Gastroesophageal sphincter (tissue), 4 donors: ENCODE measurements around the gene ZNF280A. TPM values are rescaled to one million over a fixed set of nuclear protein-coding genes. Genes with fewer than 3 reads are reported as not detected.

Source experiments
- ATAC-seq: fragments of 150-250 bp; one replicate; pipeline ENCODE4 v1.9.1; 2016; ENCODE audit warnings: mild to moderate bottlenecking, moderate library complexity
- H3K27ac ChIP-seq, 4 donors: fragments of 200-600 bp; sonication (generic) in 3 of 4; 1 replicate in 3 of 4; 2 replicates in 1 of 4; pipeline ENCODE4 v1.5.1; 2016 to 2019
- H3K27me3 ChIP-seq: fragments of 200-600 bp; sonication (generic); one replicate; pipeline ENCODE4 v1.5.1; 2019
- H3K36me3 ChIP-seq, 2 donors: fragments of 200-600 bp; sonication (generic); one replicate each; pipeline ENCODE4 v1.5.1; 2019; ENCODE audit warnings: control low read depth in 1 of 2
- H3K4me1 ChIP-seq, 3 donors: fragments of 200-600 bp; sonication (generic); 1 replicate in 2 of 3; 2 replicates in 1 of 3; pipeline ENCODE4 v1.5.1; 2016 to 2019; ENCODE audit warnings: control low read depth in 2 of 3
- H3K4me3 ChIP-seq, 2 donors: fragments of 200-600 bp; sonication (generic); one replicate each; pipeline ENCODE4 v1.5.1; 2019; ENCODE audit warnings: mild to moderate bottlenecking in 1 of 2, moderate library complexity in 1 of 2
- H3K9me3 ChIP-seq, 3 donors: fragments of 200-600 bp; sonication (generic); one replicate each; pipeline ENCODE4 v1.5.1; 2017 to 2019; ENCODE audit warnings: control low read depth in 2 of 3
- EP300 ChIP-seq: sonication (generic); formaldehyde crosslinking; IDR thresholded peaks from one replicate; pipeline ENCODE4 v1.6.1; 2017; ENCODE audit warnings: antibody characterized with exemption, mild to moderate bottlenecking
- POLR2A ChIP-seq, 2 donors: fragments of 450-650 bp; IDR thresholded peaks; one replicate each; pipeline ENCODE4 v1.6.1; 2017; ENCODE audit warnings: antibody characterized with exemption in 2 of 2, mild to moderate bottlenecking in 2 of 2, moderate library complexity in 1 of 2
- POLR2AphosphoS5 ChIP-seq: sonication (generic); formaldehyde crosslinking; IDR thresholded peaks from one replicate; pipeline ENCODE4 v1.6.1; 2017; ENCODE audit warnings: antibody characterized with exemption
- WGBS, 2 donors: methylation state at CpG; one replicate each; pipeline ENCODE4 v1.1.5; 2018; ENCODE audit warnings: low coverage in 1 of 2; 5-methylcytosine and 5-hydroxymethylcytosine counted together
- total RNA-seq, 4 donors: library from RNA; depleted of rRNA; stranded (reverse); fragments of >200 nt; gene quantifications; one replicate each; pipeline ENCODE4 v1.1.0, GENCODE V29; 2016
- TF ChIP-seq, protein P1 (sequence below), 4 experiments: fragments of 200-600 bp in 2 of 4; fragments of 450-650 bp in 2 of 4; sonication (generic) in 1 of 4; IDR thresholded peaks; one replicate each; pipeline ENCODE4 v1.5.1; 2017 to 2019; ENCODE audit warnings: antibody characterized with exemption in 4 of 4, mild to moderate bottlenecking in 2 of 4, moderate library complexity in 2 of 4

Gene ZNF280A
- total RNA-seq, 4 donors from 2014 or later: not detected

DNA sequence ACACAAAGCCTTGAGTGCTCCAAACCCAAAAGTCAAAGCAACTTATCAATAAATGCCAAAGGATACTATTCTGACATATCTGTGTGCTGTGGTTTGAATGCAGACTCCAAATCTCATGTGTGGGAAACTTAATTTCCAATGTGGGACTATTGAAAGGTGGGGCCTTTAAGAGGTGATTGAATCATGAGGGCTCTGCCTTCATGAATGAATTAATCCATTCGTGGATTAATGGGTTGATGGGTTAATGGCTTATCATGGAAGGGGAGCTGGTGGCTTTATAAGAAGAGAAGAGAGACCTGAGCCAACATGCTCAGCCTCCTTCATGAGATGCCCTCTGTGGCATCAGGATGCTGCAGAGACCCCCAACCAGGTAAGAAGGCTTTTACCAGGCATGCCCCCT is 16.8 kb upstream of the ZNF280A start:
- Histone ChIP-seq H3K27ac (no peak overlapping the region), H3K36me3 (no peaks in the 10 kb centered on the region), H3K4me3 (no peak overlapping the region), H3K9me3 (peaks cover 0 to 6% (median 0%) of the 10 kb centered on the region in 3 donors), H3K27me3 (peaks cover 34% of the 10 kb centered on the region), H3K4me1 (no peaks in the 10 kb centered on the region)
- TF ChIP-seq POLR2AphosphoS5 (no peak), EP300 (no peak), POLR2A (IDR thresholded peaks at IDR 0.05) (no peak)
- WGBS, 2 donors: 11 to 63% methylated on average over 1 of the region's 1 CpG
- no peak for ATAC-seq

DNA sequence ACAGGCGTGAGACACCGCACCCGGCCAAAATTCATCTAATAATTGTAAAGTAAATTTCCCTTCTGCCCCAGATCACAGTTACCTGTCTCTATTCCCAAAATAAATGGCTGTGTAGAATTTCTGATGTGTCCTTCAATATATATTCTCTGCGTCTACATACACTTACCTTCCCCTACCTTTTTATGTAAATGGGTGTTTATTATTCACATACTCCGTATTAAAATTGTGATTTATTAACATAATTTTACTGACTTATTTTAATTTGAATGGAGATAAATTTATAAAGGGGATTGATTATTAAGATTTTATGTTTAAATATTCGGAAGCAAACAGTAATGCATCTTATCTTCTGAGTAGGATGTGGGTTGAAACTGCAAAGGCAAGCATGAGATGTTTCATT is 16.4 kb upstream of the ZNF280A start:
- Histone ChIP-seq H3K4me3 (no peak overlapping the region), H3K36me3 (no peaks in the 10 kb centered on the region), H3K27ac (no peak overlapping the region), H3K27me3 (peaks cover 30% of the 10 kb centered on the region), H3K4me1 (no peaks in the 10 kb centered on the region), H3K9me3 (peaks cover 0 to 6% (median 0%) of the 10 kb centered on the region in 3 donors)
- WGBS, 2 donors: 74 to 76% methylated on average over 6 of the region's 6 CpGs
- ATAC-seq: no peak
- TF ChIP-seq, protein P1, sequence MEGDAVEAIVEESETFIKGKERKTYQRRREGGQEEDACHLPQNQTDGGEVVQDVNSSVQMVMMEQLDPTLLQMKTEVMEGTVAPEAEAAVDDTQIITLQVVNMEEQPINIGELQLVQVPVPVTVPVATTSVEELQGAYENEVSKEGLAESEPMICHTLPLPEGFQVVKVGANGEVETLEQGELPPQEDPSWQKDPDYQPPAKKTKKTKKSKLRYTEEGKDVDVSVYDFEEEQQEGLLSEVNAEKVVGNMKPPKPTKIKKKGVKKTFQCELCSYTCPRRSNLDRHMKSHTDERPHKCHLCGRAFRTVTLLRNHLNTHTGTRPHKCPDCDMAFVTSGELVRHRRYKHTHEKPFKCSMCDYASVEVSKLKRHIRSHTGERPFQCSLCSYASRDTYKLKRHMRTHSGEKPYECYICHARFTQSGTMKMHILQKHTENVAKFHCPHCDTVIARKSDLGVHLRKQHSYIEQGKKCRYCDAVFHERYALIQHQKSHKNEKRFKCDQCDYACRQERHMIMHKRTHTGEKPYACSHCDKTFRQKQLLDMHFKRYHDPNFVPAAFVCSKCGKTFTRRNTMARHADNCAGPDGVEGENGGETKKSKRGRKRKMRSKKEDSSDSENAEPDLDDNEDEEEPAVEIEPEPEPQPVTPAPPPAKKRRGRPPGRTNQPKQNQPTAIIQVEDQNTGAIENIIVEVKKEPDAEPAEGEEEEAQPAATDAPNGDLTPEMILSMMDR (IDR thresholded peaks at IDR 0.05): no peak
- TF ChIP-seq POLR2A (IDR thresholded peaks at IDR 0.05) (no peak), EP300 (no peak), POLR2AphosphoS5 (no peak)

DNA sequence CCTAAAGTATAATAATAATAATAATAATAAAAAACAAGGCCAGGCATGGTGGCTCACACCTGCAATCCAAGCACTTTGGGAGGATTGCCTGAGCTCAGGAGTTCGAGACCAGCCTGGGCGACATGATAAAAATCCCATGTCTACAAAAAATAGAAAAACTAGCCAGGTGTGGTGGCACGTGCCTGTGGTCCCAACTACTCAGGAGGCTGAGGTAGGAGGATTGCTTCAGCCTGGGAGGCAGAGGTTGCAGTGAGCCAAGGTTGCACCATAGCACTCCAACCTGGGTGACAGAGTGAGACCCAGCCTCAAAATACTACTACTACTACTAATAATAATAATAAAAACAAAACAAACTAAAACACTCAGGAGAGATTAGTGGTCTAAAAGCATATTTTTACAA is 15.6 kb upstream of the ZNF280A start:
- Histone ChIP-seq H3K36me3 (no peaks in the 10 kb centered on the region), H3K9me3 (peaks cover 0 to 6% (median 0%) of the 10 kb centered on the region in 3 donors), H3K4me1 (no peaks in the 10 kb centered on the region), H3K27ac (no peak overlapping the region), H3K27me3 (peaks cover 27% of the 10 kb centered on the region), H3K4me3 (no peak overlapping the region)
- no peak for ATAC-seq
- 29 to 73% methylated on average over 1 to 3 of the region's 3 CpGs for WGBS, 2 donors
- TF ChIP-seq POLR2AphosphoS5 (no peak), POLR2A (IDR thresholded peaks at IDR 0.05) (no peak), EP300 (no peak)
- TF ChIP-seq, protein P1 (IDR thresholded peaks at IDR 0.05): no peak

DNA sequence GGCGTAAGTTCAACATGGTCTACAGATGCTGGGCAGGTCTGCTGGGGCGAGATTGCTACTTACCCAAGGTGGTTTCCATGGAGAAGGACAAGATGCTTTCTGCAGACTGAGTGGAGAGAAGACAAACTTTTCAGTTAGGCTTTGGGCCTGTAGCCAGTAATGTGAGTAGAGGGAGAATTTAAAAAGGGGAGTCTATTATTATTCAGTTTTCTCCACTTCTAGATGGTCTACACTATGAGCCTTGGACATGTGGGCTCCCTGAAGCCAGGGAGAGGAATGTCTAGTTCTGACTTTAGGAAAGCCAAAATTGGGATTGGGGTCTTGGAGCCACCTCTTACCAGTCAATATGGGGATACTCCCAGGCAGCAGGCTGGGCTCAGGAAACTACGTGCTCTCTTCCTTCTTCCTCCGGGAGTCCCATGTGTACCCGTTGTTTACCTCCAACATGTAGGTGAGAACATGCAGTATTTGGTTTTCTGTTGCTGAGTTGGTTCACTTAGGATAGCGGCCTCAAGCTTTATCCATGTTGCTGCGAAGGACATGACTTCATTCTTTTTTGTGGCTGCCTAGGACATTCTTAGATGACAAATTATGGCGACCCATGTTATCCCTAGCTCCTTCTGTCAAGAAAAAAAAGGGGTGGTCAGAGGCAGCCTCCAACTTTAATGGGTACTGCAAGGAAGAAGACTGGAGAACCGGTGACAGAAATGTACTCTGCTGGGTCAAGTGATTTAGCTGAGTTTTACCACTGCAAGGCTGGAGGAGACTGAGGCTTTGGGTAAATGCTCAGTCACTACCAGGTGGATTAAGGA is 14.7 kb upstream of the ZNF280A start:
- no peaks in the 10 kb centered on the region for H3K36me3 ChIP-seq
- H3K27ac ChIP-seq: no peak overlapping the region
- TF ChIP-seq POLR2AphosphoS5: no peak
- TF ChIP-seq, protein P1 (IDR thresholded peaks at IDR 0.05): no peak
- no peak for TF ChIP-seq EP300
- no peak for TF ChIP-seq POLR2A (IDR thresholded peaks at IDR 0.05)
- no peaks in the 10 kb centered on the region for H3K9me3 ChIP-seq
- ATAC-seq: no peak
- H3K27me3 ChIP-seq: peaks cover 27% of the 10 kb centered on the region
- WGBS, 2 donors: 76 to 79% methylated on average over 7 to 8 of the region's 9 CpGs
- H3K4me3 ChIP-seq: no peak overlapping the region
- H3K4me1 ChIP-seq: no peaks in the 10 kb centered on the region

DNA sequence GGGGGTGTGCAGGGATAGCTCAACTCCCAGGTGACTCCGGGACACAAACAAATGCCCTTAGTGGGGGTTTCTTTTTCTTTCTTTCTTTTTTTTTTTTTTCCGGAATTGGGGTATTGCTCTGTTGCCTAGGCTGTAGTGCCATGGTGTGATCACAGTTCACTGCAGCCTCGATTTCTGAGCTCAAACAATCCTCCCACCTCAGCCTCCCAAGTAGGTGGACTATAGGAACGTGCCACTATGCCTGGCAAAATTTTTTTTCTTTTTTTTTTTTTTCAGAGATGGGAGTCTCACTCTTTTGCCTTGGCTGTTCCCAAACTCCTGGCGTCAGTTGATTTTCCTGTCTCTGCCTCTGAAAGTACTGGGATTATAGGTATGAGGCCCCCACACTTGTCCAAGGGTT is 13.8 kb upstream of the ZNF280A start:
- no peak overlapping the region for H3K27ac ChIP-seq
- H3K27me3 ChIP-seq: peaks cover 28% of the 10 kb centered on the region
- no peak for TF ChIP-seq POLR2AphosphoS5
- TF ChIP-seq EP300: no peak
- TF ChIP-seq, protein P1 (IDR thresholded peaks at IDR 0.05): no peak
- no peak for TF ChIP-seq POLR2A (IDR thresholded peaks at IDR 0.05)
- H3K36me3 ChIP-seq: no peaks in the 10 kb centered on the region
- H3K4me1 ChIP-seq: no peaks in the 10 kb centered on the region
- no peaks in the 10 kb centered on the region for H3K9me3 ChIP-seq
- ATAC-seq: no peak
- WGBS, 2 donors: 57 to 74% methylated on average over 3 to 5 of the region's 5 CpGs
- H3K4me3 ChIP-seq: no peak overlapping the region
